AG10803 (cell line): ENCODE data around the gene TFAP2A.

ENCODE experiments used
- DNase-seq: peaks from one replicate; pipeline ENCODE4 v3.0.0; 2010; ENCODE audit warnings: low read depth
- H3K4me3 ChIP-seq: 2 replicates; pipeline ENCODE4 v1.5.1; 2011; ENCODE audit warnings: mild to moderate bottlenecking, low read length, control low read depth
- CTCF ChIP-seq: conservative IDR thresholded peaks from 2 replicates; pipeline ENCODE4 v1.5.1; 2011; ENCODE audit warnings: mild to moderate bottlenecking, low read length, control low read depth, inconsistent platforms

The TFAP2A gene

GRCh38 chr6:10398446-10399218 lies 16.2 kb downstream of the TFAP2A start:
- DNase-seq, result no peak
- H3K4me3 ChIP-seq, result no peak overlapping the region
- TF ChIP-seq CTCF, result no peak

- DNase-seq, result no peak
- H3K4me3 ChIP-seq, result no peak overlapping the region
- TF ChIP-seq CTCF, result no peak
Observed at GRCh38 chr6:10397756-10398445, 17.0 kb downstream of the TFAP2A start.

GRCh38 chr6:10396785-10397184 lies 18.1 kb downstream of the TFAP2A start:
- no peak for DNase-seq
- H3K4me3 ChIP-seq, result no peak overlapping the region
- TF ChIP-seq CTCF, result no peak

GRCh38 chr6:10395704-10396546 lies 18.9 kb downstream of the TFAP2A start:
- no peak for TF ChIP-seq CTCF
- no peak overlapping the region for H3K4me3 ChIP-seq
- DNase-seq, result no peak

GRCh38 chr6:10395171-10395703 lies 19.6 kb downstream of the TFAP2A start:
- no peak for TF ChIP-seq CTCF
- H3K4me3 ChIP-seq, result no peak overlapping the region
- DNase-seq, result no peak

- DNase-seq, result no peak
- no peak for TF ChIP-seq CTCF
Observed at GRCh38 chr6:10393544-10394225, 21.2 kb downstream of the TFAP2A start.

More at GRCh38 chr6:10393544-10394225, 21.2 kb downstream of the TFAP2A start:
- no peak overlapping the region for H3K4me3 ChIP-seq
